NCI-H1694 treated with DMSO at 0.1 percent for 48 hours (cell line): Measurements from ENCODE around the gene C11orf91.
"Not testable (repeated sequence)": the region's sequence is repeated elsewhere in the genome, so short reads cannot be mapped to it uniquely, and the experiment has no call there.

Experiments used
- DNase-seq: peaks from one replicate; lab custom pipeline; 2025; lab: John Stamatoyannopoulos, UW

The C11orf91 gene

GRCh38 chr11:33696931-33697638, 3.5 kb downstream of the C11orf91 start:
- DNase-seq, result peak; percentile 86

- DNase-seq, result no peak
Measured at GRCh38 chr11:33696411-33696810, 4.2 kb downstream of the C11orf91 start.

- DNase-seq, result no peak
Measured at GRCh38 chr11:33695051-33695566, 5.5 kb downstream of the C11orf91 start.

- peak; percentile 72 for DNase-seq
Measured at GRCh38 chr11:33694346-33695050, 6.1 kb downstream of the C11orf91 start.

GRCh38 chr11:33692541-33692940, 8.1 kb downstream of the C11orf91 start:
- DNase-seq, result no peak

GRCh38 chr11:33692013-33692504, 8.6 kb downstream of the C11orf91 start:
- DNase-seq, result no peak

- no peak for DNase-seq
Measured at GRCh38 chr11:33691066-33691864, 9.4 kb downstream of the C11orf91 start.

- DNase-seq, result no peak
Measured at GRCh38 chr11:33690290-33691065, 10.1 kb downstream of the C11orf91 start.

- DNase-seq, result no peak
Measured at GRCh38 chr11:33689501-33689900, 11.1 kb downstream of the C11orf91 start.

GRCh38 chr11:33689085-33689484, 11.5 kb downstream of the C11orf91 start:
- DNase-seq, result no peak

- peak; percentile 78 for DNase-seq
Measured at GRCh38 chr11:33687733-33688479, 12.7 kb downstream of the C11orf91 start.

GRCh38 chr11:33685082-33685481, 15.5 kb downstream of the C11orf91 start:
- DNase-seq, result no peak

GRCh38 chr11:33684003-33684706, 16.5 kb downstream of the C11orf91 start:
- no peak for DNase-seq

GRCh38 chr11:33682446-33682845, 18.2 kb downstream of the C11orf91 start:
- DNase-seq, result no peak

GRCh38 chr11:33682019-33682418, 18.6 kb downstream of the C11orf91 start:
- DNase-seq, result no peak

- not testable (repeated sequence) for DNase-seq
Measured at GRCh38 chr11:33678616-33679015, 22.0 kb downstream of the C11orf91 start.

GRCh38 chr11:33674035-33674814, 26.4 kb downstream of the C11orf91 start:
- no peak for DNase-seq

- no peak for DNase-seq
Measured at GRCh38 chr11:33672273-33672672, 28.4 kb downstream of the C11orf91 start.

GRCh38 chr11:33670250-33671011, 30.2 kb downstream of the C11orf91 start:
- no peak for DNase-seq
